Astrocyte (in vitro differentiated cells and primary cell): ENCODE results near the gene STYK1.

Source experiments
- CTCF ChIP-seq: IDR thresholded peaks from 2 replicates; pipeline ENCODE4 v1.5.1; 2011; ENCODE audit warnings: low read depth, mild to moderate bottlenecking, inconsistent platforms, low read length, moderate library complexity; ENCODE audit not compliant: insufficient read depth
- EZH2 ChIP-seq: IDR thresholded peaks from 2 replicates; pipeline ENCODE4 v1.6.1; 2012; ENCODE audit warnings: mild to moderate bottlenecking, low read length, inconsistent platforms; ENCODE audit not compliant: insufficient read depth

- TF ChIP-seq CTCF (no peak), EZH2 (no peak)
Observed at GRCh38 chr12:10595881-10596280, 78.0 kb downstream of the STYK1 start.
